Activated CD4-positive, alpha-beta memory T cell treated with anti-CD3 and anti-CD28 coated beads, Interleukin-2, amount 10 ng/mL, durations not matched to agents 7 days and 5 days (primary cell): ENCODE results near the gene CDC42BPG. TPM values are rescaled to one million over a fixed set of nuclear protein-coding genes. Genes with fewer than 3 reads are reported as not detected.
A peak's percentile ranks its signal among the peaks of the same experiment; 100 is the strongest.

ENCODE experiments used
- CTCF ChIA-PET: fragments of 350-600 bp; sonication (Branson Sonifier 250); formaldehyde crosslinking; loops from one replicate; lab custom pipeline; 2021; ENCODE audit warnings: antibody characterized with exemption, inconsistent platforms; lab: Charles Lee
- POLR2A ChIA-PET: fragments of 350-600 bp; sonication (Branson Sonifier 250); formaldehyde crosslinking; loops from one replicate; lab custom pipeline; 2021; ENCODE audit warnings: antibody characterized with exemption; lab: Charles Lee
- DNase-seq: peaks from one replicate; pipeline ENCODE4 v3.0.0-alpha.2; 2020
- H3K27ac Mint-ChIP-seq: one replicate; pipeline ENCODE4 v1.8.0; 2021; ENCODE audit warnings: mild to moderate bottlenecking, mixed read lengths
- H3K27me3 Mint-ChIP-seq: one replicate; pipeline ENCODE4 v1.8.0; 2021; ENCODE audit warnings: mixed read lengths
- H3K36me3 Mint-ChIP-seq: one replicate; pipeline ENCODE4 v1.8.0; 2021; ENCODE audit warnings: low read depth, mixed read lengths
- H3K4me1 Mint-ChIP-seq: one replicate; pipeline ENCODE4 v1.8.0; 2021; ENCODE audit warnings: mixed read lengths
- H3K4me3 Mint-ChIP-seq: one replicate; pipeline ENCODE4 v1.8.0; 2021; ENCODE audit warnings: mild to moderate bottlenecking, mixed read lengths
- H3K9me3 Mint-ChIP-seq: one replicate; pipeline ENCODE4 v1.8.0; 2021; ENCODE audit warnings: mixed read lengths
- total RNA-seq, 2 experiments: library from RNA; stranded (reverse); gene quantifications; one replicate each; pipeline ENCODE4 v1.2.3, GENCODE V29; 2021

The CDC42BPG gene
- total RNA-seq, 2 experiments from 2014 or later, result 0.65 to 0.70 TPM

- no peaks in the 10 kb centered on the region for H3K27me3 Mint-ChIP-seq
- no peak overlapping the region for H3K27ac Mint-ChIP-seq
- no peak for DNase-seq
- H3K4me3 Mint-ChIP-seq, result no peak overlapping the region
- H3K4me1 Mint-ChIP-seq, result peaks cover 28% of the 10 kb centered on the region
- POLR2A ChIA-PET, result interaction anchor here (1.0 to 25.5 kb wide), 2 partner anchors 8 to 30 kb away, joined by 6 to 1068 read pairs; partner anchors contain the start of gene CDC42BPG
- no peaks in the 10 kb centered on the region for H3K36me3 Mint-ChIP-seq
- CTCF ChIA-PET, result interaction anchor here (1.0 to 30.2 kb wide), 8 partner anchors 8 to 124 kb away, joined by 4 to 957 read pairs (median 6); partner anchors contain the start of genes CDC42BPG and EHD1
- no peaks in the 10 kb centered on the region for H3K9me3 Mint-ChIP-seq
Observed at GRCh38 chr11:64887234-64887756, 42.8 kb upstream of the CDC42BPG start.

DNA sequence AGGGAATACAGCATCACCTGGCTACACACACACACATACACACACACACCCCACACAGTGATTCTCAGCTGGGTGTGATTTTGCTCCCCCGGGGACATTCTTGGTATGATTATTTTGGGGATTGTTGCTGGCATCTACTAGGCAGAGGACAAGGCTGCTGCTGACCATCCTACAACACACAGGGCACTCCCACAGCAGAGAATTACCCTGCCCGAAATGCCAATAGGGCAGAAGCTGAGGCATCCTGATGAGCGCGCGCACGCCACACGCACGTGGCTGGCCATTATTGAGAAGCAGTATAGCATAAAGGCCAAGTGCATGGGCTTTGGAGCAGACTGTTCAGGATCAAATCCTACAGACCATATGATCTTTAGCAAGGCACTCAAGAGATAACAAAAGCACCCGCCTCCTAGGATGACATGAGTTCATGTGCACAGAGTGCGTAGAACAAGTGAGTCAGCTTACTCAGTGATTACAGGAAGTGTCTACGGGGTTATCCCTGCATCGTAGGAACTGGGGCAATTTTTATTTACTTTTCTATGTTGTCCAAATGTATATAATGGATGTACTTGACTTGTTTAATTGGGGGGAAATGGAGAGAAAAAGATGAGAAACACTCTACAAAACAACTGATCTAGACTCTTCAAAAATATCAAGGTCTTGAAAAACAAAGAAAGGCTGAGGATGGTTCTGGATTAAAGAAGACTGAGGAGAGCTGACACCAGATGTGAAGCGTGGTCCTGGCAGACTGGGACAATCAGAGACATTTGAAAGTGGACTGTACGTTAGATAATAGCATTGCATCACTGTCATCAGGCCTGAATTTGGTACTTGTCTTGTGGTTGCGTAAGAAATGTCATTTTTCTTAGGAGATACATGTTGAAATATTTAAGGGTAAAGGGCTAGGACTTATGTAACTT lies 41.2 kb upstream of the CDC42BPG start:
- no peaks in the 10 kb centered on the region for H3K9me3 Mint-ChIP-seq
- no peaks in the 10 kb centered on the region for H3K36me3 Mint-ChIP-seq
- H3K4me1 Mint-ChIP-seq, result peaks cover 38% of the 10 kb centered on the region
- CTCF ChIA-PET, result interaction anchor here (0.6 to 30.2 kb wide), 8 partner anchors 8 to 1545 kb away, joined by 3 to 957 read pairs (median 4); partner anchors contain the start of genes ARL2 and CDC42BPG
- no peaks in the 10 kb centered on the region for H3K27me3 Mint-ChIP-seq
- POLR2A ChIA-PET, result interaction anchor here (0.6 to 25.5 kb wide), 7 partner anchors 8 to 155 kb away, joined by 3 to 1068 read pairs (median 3); partner anchors contain the start of genes CDC42BPG and SAC3D1
- no peak overlapping the region for H3K4me3 Mint-ChIP-seq
- peak; percentile 53 for DNase-seq
- peak overlapping the region; percentile 78 for H3K27ac Mint-ChIP-seq

DNA sequence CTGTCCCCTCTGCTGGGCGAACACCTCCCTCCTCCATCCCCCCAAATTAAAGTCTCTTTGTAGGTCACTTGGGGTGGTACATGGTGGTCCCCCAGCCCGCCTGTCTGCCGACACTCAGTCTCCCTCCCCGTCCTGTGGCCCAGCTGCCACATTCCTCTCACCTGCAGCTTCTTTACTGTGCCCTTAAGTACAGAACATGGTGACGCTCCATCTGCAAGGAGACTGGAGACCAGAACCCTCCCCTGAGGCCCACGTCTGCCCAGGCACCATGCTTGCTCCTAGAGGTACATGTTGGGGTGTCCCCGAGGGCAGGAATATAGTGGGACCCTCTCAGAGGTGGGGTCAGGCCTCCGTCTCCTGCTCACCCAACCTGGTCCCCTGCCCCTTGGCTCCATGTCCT lies 39.6 kb upstream of the CDC42BPG start:
- Mint-ChIP-seq H3K4me1 (peaks cover 54% of the 10 kb centered on the region), H3K36me3 (no peaks in the 10 kb centered on the region), H3K9me3 (no peaks in the 10 kb centered on the region), H3K27me3 (no peaks in the 10 kb centered on the region), H3K27ac (no peak overlapping the region), H3K4me3 (no peak overlapping the region)
- no peak for DNase-seq
- ChIA-PET POLR2A (interaction anchor here (25.5 kb wide), 1 partner anchor 27 kb away, joined by 1068 read pairs; the partner anchor contains the start of gene CDC42BPG), CTCF (interaction anchor here (30.2 kb wide), 1 partner anchor 29 kb away, joined by 957 read pairs; the partner anchor contains the start of gene CDC42BPG)

DNA sequence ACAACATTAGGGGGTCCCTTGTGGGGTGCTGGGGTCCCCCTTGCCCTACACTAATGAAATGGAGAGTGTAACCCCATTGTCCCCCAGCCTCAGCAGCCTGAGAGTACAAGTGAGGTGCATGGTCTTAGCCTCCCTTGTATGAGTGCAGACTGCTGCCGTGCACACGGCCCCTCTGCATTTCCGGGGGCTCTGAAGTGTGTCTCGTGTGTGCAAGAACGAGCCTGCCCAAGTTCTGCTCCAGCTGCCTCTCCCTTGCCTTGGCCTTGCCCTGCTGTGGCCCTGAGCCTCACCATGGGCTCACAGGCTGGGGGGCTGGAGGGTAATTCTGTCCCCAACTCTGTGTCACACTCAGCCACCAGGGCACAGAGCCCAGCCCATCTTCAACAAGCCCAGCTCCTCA lies 39.1 kb upstream of the CDC42BPG start:
- H3K4me3 Mint-ChIP-seq, result no peak overlapping the region
- ChIA-PET CTCF (interaction anchor here (0.5 to 30.2 kb wide), 2 partner anchors 9 to 28 kb away, joined by 3 to 957 read pairs; partner anchors contain the start of gene CDC42BPG), POLR2A (interaction anchor here (1.3 to 25.5 kb wide), 2 partner anchors 9 to 27 kb away, joined by 4 to 1068 read pairs; partner anchors contain the start of gene CDC42BPG)
- H3K4me1 Mint-ChIP-seq, result peaks cover 56% of the 10 kb centered on the region
- DNase-seq, result no peak
- no peaks in the 10 kb centered on the region for H3K27me3 Mint-ChIP-seq
- no peak overlapping the region for H3K27ac Mint-ChIP-seq
- no peaks in the 10 kb centered on the region for H3K36me3 Mint-ChIP-seq
- no peaks in the 10 kb centered on the region for H3K9me3 Mint-ChIP-seq

DNA sequence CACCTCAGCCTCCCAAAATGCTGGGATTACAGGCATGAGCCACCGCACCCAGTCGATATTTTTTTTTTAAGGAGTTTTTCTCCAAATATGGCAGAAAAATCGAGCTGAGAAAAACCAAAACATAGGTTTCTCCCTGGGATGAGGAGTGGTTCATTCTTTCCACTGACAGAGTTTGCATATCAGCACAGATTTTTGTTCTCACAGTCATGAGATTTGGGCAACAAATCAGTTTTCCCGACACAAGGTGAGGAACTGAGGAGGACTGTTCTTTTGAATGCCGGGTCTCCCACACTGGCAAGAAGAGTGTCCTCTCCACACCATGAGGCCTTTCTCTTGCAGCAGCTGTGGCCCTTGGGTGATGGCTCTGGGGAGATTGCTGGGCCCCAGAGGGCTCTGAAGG lies 37.8 kb upstream of the CDC42BPG start:
- peaks cover 47% of the 10 kb centered on the region for H3K4me1 Mint-ChIP-seq

GRCh38 chr11:64881476-64881875 lies 37.0 kb upstream of the CDC42BPG start:
- Mint-ChIP-seq H3K27ac (peak overlapping the region; percentile 56), H3K4me1 (peaks cover 50% of the 10 kb centered on the region), H3K36me3 (peaks cover 17% of the 10 kb centered on the region), H3K27me3 (no peaks in the 10 kb centered on the region), H3K9me3 (no peaks in the 10 kb centered on the region), H3K4me3 (peak overlapping the region; percentile 36)
- ChIA-PET POLR2A (interaction anchor here (25.5 kb wide), 1 partner anchor 24 kb away, joined by 1068 read pairs; the partner anchor contains the start of gene CDC42BPG), CTCF (interaction anchor here (30.2 kb wide), 1 partner anchor 26 kb away, joined by 957 read pairs; the partner anchor contains the start of gene CDC42BPG)
- no peak for DNase-seq

More for the DNA sequence above, 37.8 kb upstream of the CDC42BPG start:
- POLR2A ChIA-PET, result interaction anchor here (25.5 kb wide), 1 partner anchor 25 kb away, joined by 1068 read pairs; the partner anchor contains the start of gene CDC42BPG
- Mint-ChIP-seq H3K27me3 (no peaks in the 10 kb centered on the region), H3K9me3 (no peaks in the 10 kb centered on the region), H3K36me3 (peaks cover 10% of the 10 kb centered on the region), H3K27ac (no peak overlapping the region), H3K4me3 (no peak overlapping the region)
- no peak for DNase-seq
- CTCF ChIA-PET, result interaction anchor here (30.2 kb wide), 1 partner anchor 27 kb away, joined by 957 read pairs; the partner anchor contains the start of gene CDC42BPG

GRCh38 chr11:64880240-64881001 lies 36.0 kb upstream of the CDC42BPG start:
- no peak for DNase-seq
- Mint-ChIP-seq H3K4me1 (peaks cover 51% of the 10 kb centered on the region), H3K4me3 (peak overlapping the region; percentile 94)

DNA sequence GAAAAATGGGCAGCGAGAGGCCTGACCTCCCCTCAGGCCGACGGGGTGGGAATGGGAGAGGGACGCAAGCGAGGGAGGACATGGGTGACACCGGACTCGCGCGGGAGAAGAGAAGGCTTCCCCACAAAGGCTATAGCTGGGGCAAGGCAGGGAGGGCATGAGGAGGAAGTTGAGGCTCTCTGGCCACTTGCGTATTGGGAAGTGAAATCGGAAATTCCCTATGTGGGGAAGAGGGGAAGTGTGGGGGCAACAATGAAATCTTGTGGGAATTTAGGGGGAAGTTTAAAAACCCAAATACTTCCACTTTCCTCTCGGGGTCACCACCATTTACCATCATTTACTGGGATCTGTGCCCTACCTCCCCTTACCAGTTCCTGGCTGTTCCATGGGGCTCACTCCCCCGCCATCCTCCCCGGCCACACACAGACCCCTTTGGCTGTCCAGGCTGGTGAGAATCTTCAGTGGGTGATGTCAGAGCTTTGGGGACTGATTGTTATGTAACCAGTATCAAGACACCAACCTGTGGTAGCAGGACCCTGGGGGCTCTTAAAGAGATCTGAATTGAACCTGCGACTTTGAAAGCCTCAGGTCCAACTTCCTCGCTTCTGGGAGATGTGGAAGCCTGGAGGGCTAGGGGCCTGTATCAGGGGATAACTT lies 34.9 kb upstream of the CDC42BPG start:
- H3K27ac Mint-ChIP-seq, result peak overlapping the region; percentile 89
- H3K36me3 Mint-ChIP-seq, result peaks cover 37% of the 10 kb centered on the region
- no peaks in the 10 kb centered on the region for H3K9me3 Mint-ChIP-seq
- no peaks in the 10 kb centered on the region for H3K27me3 Mint-ChIP-seq
- peaks cover 56% of the 10 kb centered on the region for H3K4me1 Mint-ChIP-seq
- POLR2A ChIA-PET, result interaction anchor here (0.8 to 25.5 kb wide), 6 partner anchors 9 to 623 kb away, joined by 3 to 1068 read pairs (median 4); partner anchors contain the start of gene CDC42BPG
- H3K4me3 Mint-ChIP-seq, result peak overlapping the region; percentile 94
- CTCF ChIA-PET, result interaction anchor here (1.1 to 30.2 kb wide), 4 partner anchors 8 to 135 kb away, joined by 3 to 957 read pairs (median 10); partner anchors contain the start of genes ARL2 and CDC42BPG
- DNase-seq, result no peak

More at GRCh38 chr11:64880240-64881001, 36.0 kb upstream of the CDC42BPG start:
- no peaks in the 10 kb centered on the region for H3K27me3 Mint-ChIP-seq
- H3K36me3 Mint-ChIP-seq, result peaks cover 27% of the 10 kb centered on the region
- H3K27ac Mint-ChIP-seq, result peak overlapping the region; percentile 89
- ChIA-PET POLR2A (interaction anchor here (1.3 to 25.5 kb wide), 2 partner anchors 23 to 135 kb away, joined by 3 to 1068 read pairs; partner anchors contain the start of gene CDC42BPG), CTCF (interaction anchor here (2.5 to 30.2 kb wide), 2 partner anchors 7 to 25 kb away, joined by 17 to 957 read pairs; partner anchors contain the start of gene CDC42BPG)
- H3K9me3 Mint-ChIP-seq, result no peaks in the 10 kb centered on the region

- Mint-ChIP-seq H3K9me3 (no peaks in the 10 kb centered on the region), H3K4me3 (peak within 1 kb of the TSS; percentile 94), H3K27ac (peak within 1 kb of the TSS; percentile 91), H3K4me1 (peaks cover 55% of the 10 kb centered on the region), H3K27me3 (no peaks in the 10 kb centered on the region), H3K36me3 (peaks cover 40% of the 10 kb centered on the region)
- peak; percentile 100 for DNase-seq
- ChIA-PET CTCF (interaction anchor here (1.1 to 30.2 kb wide), 4 partner anchors 9 to 136 kb away, joined by 3 to 957 read pairs (median 10); partner anchors contain the start of genes ARL2 and CDC42BPG), POLR2A (interaction anchor here (0.8 to 25.5 kb wide), 11 partner anchors 9 to 624 kb away, joined by 3 to 1068 read pairs (median 4); partner anchors contain the start of genes ATG2A, CDC42BPG, FAU and PPP2R5B)
Observed at GRCh38 chr11:64878494-64879243, 34.2 kb upstream of the CDC42BPG start, which contains the start of gene EHD1. Gene EHD1 (minus strand): TSS chr11:64878621. CDS start chr11:64878464, 157 bp downstream.

DNA sequence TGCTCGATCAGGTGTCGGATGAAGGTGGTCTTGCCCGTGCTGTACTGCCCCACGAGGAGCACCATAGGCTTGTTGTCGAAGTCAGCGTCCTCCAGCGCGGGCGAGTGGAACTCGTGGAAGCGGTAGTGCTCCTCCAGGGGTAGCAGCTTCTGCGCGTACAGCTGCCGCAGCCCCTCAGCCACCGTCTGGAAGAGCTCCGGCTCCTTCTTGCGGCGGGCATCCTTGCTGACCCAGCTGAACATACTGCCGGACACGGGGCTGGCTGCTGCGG lies 33.7 kb upstream of the CDC42BPG start:
- Mint-ChIP-seq H3K4me3 (peak overlapping the region; percentile 94), H3K27ac (peak overlapping the region; percentile 91), H3K36me3 (peaks cover 44% of the 10 kb centered on the region), H3K9me3 (no peaks in the 10 kb centered on the region), H3K27me3 (no peaks in the 10 kb centered on the region), H3K4me1 (peaks cover 59% of the 10 kb centered on the region)
- POLR2A ChIA-PET, result interaction anchor here (0.8 to 25.5 kb wide), 10 partner anchors 7 to 624 kb away, joined by 3 to 1068 read pairs (median 4); partner anchors contain the start of genes ATG2A, CDC42BPG, FAU and PPP2R5B
- DNase-seq, result no peak
- CTCF ChIA-PET, result interaction anchor here (2.5 to 30.2 kb wide), 2 partner anchors 10 to 23 kb away, joined by 17 to 957 read pairs; partner anchors contain the start of gene CDC42BPG
